NCI-H1417 (cell line): Measurements from ENCODE around the gene CABLES1.
A peak's percentile ranks its signal among the peaks of the same experiment; 100 is the strongest.

Experiments
- DNase-seq, 3 experiments: peaks; one replicate each; lab custom pipeline; 2025; lab: John Stamatoyannopoulos, UW

CABLES1 gene

GRCh38 chr18:23169673-23170044 lies 34.4 kb downstream of the CABLES1 start:
- no peak for DNase-seq

DNA sequence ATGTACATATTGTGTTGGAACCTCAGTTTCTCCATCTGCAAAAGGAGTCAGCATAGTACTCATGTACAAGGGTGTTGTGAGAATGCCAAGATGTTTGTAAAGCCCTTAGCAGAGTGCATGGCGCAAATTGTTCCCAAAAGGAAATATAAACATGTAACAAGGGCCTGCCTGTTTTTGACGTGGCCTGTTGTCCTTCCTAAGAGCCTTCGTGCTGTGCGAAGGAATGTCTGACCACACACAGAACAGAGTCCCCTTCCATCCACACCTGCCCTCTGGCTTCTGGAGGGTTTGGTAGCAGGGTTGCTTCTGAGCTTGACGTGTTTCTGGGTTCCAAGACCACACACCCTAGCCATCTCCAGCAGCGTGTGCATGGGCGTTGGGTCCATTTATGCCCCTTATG lies 34.9 kb downstream of the CABLES1 start:
- no peak for DNase-seq

- no peak for DNase-seq
Observed at GRCh38 chr18:23171581-23172156, 36.4 kb downstream of the CABLES1 start.

- no peak for DNase-seq
Observed at GRCh38 chr18:23172591-23173380, 37.5 kb downstream of the CABLES1 start.

DNA sequence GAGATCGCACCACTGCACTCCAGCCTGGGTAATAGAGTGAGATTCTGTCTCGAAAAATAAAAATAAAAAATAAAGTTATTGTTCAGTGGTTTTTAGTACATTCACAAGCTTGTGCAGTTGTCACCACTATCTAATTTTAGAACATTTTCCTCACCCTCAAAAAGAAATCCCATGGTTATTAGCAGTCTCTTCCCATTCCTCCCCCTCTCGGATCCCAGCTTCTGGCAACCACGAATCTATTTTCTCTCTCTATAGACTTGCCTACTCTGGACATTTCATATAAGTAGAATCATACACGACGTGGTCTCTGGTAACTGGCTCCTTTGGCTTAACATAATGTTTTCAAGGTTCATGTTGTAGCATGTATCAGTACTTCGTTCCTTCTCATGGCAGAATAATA lies 38.6 kb downstream of the CABLES1 start:
- no peak for DNase-seq

DNA sequence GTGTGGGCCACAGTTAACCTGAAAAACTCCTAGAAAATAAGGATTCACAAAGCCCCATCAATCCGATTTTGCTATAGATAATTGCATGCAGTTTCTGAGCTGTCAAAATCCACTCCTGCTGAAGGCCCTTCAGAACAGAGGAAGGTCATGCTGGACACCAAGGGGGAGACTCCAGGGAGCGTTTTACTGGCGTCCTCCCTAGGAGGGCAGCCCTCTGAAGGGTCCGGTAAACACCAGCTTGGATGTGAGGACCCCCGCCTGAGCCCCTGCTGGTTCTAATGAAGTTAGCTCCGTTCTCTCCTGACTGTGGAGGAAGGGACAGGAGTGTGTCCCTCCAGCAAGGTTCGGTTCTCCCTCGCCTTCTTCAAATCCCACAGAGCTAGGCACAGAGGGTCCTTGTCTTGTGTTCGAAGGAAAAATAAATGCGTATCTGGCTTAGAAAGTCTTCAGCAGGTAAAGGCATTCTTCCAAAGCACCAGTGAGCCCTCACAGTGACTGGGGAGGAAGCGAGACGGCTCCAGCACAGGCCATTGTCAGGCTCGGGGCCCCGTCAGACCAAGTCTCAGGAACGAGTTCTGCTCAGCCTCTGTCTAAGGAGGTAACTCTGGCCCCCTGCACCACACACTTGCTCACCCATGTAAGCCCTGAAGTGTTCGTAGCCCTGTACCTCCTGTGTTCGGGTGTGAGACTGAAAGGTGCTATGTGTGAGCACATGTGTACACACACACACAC lies 41.6 kb downstream of the CABLES1 start:
- DNase-seq: no peak

DNA sequence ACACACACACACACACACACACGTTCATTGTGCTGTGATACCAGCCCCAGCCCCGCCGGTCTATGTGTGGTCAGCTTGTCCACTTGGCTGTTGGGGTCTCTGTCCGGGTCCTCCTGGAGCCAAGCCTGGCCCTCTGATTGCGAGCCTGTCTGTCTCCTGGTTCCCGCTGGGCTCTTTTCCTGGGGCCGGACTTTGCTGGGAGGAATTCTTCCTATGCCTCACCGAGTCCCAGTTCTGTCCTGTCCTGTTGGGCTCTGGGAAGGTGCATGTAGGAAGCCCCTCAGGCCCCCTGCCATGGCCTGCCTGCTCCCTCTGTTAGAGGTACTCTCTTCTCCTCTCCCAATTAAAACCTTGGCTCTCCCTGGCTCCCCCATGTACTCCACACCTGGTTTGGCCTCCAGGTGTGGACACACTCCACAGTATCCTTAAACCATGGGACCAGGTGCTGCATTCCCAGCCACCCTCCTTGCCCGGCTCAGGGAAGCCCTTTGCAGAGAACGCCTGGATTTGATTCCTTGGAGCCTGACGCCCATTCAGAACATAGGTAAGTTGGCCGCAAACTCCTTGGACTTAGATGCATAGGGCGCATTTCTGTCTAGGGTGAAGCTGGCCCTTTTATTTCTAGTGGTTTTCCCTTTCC lies 42.3 kb downstream of the CABLES1 start:
- DNase-seq: no peak

- no peak for DNase-seq
Observed at GRCh38 chr18:23178201-23178600, 42.9 kb downstream of the CABLES1 start.

GRCh38 chr18:23178661-23179081 lies 43.4 kb downstream of the CABLES1 start:
- DNase-seq: peak in 2 of 3 experiments; percentile 43 to 47

- DNase-seq: no peak
Observed at GRCh38 chr18:23179416-23179815, 44.1 kb downstream of the CABLES1 start.

- peak in 2 of 3 experiments; percentile 42 to 62 for DNase-seq
Observed at GRCh38 chr18:23181547-23181946, 46.3 kb downstream of the CABLES1 start.

- no peak for DNase-seq
Observed at GRCh38 chr18:23182606-23183005, 47.3 kb downstream of the CABLES1 start.

- DNase-seq: no peak
Observed at GRCh38 chr18:23183411-23184150, 48.3 kb downstream of the CABLES1 start.

GRCh38 chr18:23186781-23187180 lies 51.5 kb downstream of the CABLES1 start:
- no peak for DNase-seq

DNA sequence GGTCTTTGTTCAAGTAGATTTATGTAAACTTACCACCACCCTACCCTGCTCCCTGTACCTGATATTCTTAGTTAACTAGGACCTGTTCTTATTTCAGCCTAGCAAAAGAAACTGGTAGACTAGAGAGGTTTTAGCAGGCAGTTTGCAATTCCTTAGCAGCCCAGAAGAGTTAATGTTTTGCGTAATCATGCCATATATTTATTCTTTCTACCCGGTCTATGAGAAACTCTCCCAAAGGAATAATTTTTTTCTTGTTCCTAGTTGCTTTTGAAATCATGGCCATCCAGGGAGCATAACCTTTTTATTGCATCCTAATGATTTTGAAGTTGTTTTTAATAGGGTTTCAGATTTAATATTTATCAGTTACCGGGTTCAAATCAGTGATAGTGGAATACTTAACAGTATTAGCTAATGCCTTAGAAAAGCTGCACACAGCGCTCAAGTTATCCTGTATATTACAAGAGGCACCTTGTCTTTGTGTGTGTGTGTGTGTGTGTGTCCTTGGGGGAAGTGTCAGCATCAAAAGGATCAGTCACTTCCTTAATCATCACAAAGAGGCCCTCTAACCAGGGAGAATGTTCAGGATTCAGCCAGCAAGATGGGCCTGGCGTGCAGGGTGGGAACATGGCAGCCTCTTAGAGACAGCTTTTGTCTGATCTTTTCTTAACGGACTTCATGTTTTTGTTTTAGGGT lies 52.9 kb downstream of the CABLES1 start:
- DNase-seq: no peak

DNA sequence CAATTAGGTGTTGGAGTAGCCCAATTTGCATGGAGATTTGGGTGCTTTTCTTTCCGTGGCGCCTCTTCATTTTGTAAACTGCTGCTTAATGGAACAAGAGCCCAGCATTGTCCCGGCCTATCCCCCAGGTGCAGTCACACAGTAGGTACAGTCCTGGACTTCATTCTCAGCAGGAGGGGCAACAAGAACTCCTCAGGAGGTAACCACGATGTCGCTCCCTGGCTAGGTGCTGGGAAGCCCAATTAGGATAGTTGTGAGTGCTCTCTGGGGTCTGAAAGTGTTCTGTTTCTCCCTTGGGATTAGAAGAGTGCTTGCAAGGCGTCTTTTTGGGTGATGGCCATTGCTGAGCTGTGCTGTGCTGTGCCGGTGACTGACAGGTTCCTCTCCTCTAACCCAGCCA lies 53.8 kb downstream of the CABLES1 start:
- no peak for DNase-seq

- no peak for DNase-seq
Observed at GRCh38 chr18:23189768-23190661, 54.7 kb downstream of the CABLES1 start.

DNA sequence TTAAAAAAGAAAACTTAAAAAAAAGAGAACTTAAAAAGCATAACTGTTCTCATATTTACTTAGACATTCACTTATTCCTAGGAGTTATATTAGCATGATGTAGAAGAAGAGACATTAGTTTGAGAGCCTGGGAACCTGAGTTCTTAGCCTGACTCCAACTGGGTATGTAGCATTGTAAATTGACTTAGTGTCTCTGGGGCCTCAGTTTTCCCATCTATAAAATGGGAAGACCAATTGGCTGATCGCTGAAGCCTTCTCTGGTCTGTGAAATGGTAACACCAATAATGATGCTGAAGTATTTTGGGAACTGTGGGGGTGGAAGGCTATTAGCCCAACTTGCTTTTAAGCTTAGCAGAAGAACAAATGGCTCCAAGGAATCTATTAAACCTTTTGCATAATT lies 55.9 kb downstream of the CABLES1 start:
- no peak for DNase-seq

GRCh38 chr18:23193742-23194141 lies 58.5 kb downstream of the CABLES1 start:
- no peak for DNase-seq
